Esophagus squamous epithelium (tissue), 5 donors: Measurements from ENCODE around the gene SUSD1. TPM values are rescaled to one million over a fixed set of nuclear protein-coding genes. Genes with fewer than 3 reads are reported as not detected.
A peak's percentile ranks its signal among the peaks of the same experiment; 100 is the strongest.

Experiments
- DNase-seq: peaks from one replicate; lab custom pipeline; 2025; lab: John Stamatoyannopoulos, UW
- H3K27ac ChIP-seq, 4 donors: fragments of 200-600 bp; sonication (generic); one replicate each; pipeline ENCODE4 v1.5.1; 2016 to 2019; ENCODE audit warnings: mild to moderate bottlenecking in 1 of 4
- H3K27me3 ChIP-seq, 4 donors: fragments of 200-600 bp; sonication (generic); 1 replicate in 3 of 4; 2 replicates in 1 of 4; pipeline versions ENCODE4 v1.5.1 to v1.6.0; 2017 to 2021; ENCODE audit warnings: antibody characterized with exemption in 1 of 4
- H3K36me3 ChIP-seq, 3 donors: fragments of 200-600 bp; sonication (generic); one replicate each; pipeline ENCODE4 v1.5.1; 2016 to 2019
- H3K4me1 ChIP-seq, 3 donors: fragments of 200-600 bp; sonication (generic); one replicate each; pipeline ENCODE4 v1.5.1; 2017 to 2019
- H3K4me3 ChIP-seq, 4 donors: fragments of 200-600 bp; sonication (generic); 1 replicate in 3 of 4; 2 replicates in 1 of 4; pipeline ENCODE4 v1.5.1; 2016 to 2019; ENCODE audit warnings: mild to moderate bottlenecking in 2 of 4, moderate library complexity in 1 of 4
- H3K9me3 ChIP-seq, 3 donors: fragments of 200-600 bp; sonication (generic); one replicate each; pipeline ENCODE4 v1.5.1; 2016 to 2019
- CTCF ChIP-seq, 6 experiments: fragments of 450-650 bp in 4 of 6; fragments of 200-600 bp in 2 of 6; sonication (generic) in 2 of 6; IDR thresholded peaks; one replicate each; pipeline ENCODE4 v1.5.1; 2016 to 2019; ENCODE audit warnings: antibody characterized with exemption in 6 of 6, mild to moderate bottlenecking in 4 of 6, moderate library complexity in 4 of 6
- POLR2A ChIP-seq, 4 donors: fragments of 450-650 bp; IDR thresholded peaks; one replicate each; pipeline ENCODE4 v1.6.1; 2017; ENCODE audit warnings: antibody characterized with exemption in 4 of 4, mild to moderate bottlenecking in 4 of 4, moderate library complexity in 3 of 4
- WGBS, 2 donors: methylation state at CpG; one replicate each; pipeline ENCODE4 v1.1.5; 2018; 5-methylcytosine and 5-hydroxymethylcytosine counted together
- intact Hi-C: fragments of 100-400 bp; cut with DNase I; formaldehyde crosslinking; loops from one replicate; pipeline ENCODE4 v1.15.0; 2022
- total RNA-seq, 4 donors: library from RNA; depleted of rRNA; stranded (reverse); fragments of >200 nt; gene quantifications; one replicate each; pipeline ENCODE4 v1.1.0, GENCODE V29; 2016
- donor health status: DM: yes; HTN: yes; CAD: no.

SUSD1 gene
- total RNA-seq, 4 donors from 2014 or later = 5.6 to 6.6 (median 6.5) TPM

GRCh38 chr9:112050544-112051475 lies 124.3 kb downstream of the SUSD1 start:
- Histone ChIP-seq H3K9me3 (no peaks in the 10 kb centered on the region), H3K27me3 (no peaks in the 10 kb centered on the region), H3K4me3 (no peak overlapping the region), H3K27ac (peak overlapping the region in 2 of 4 donors; percentile 47 to 59), H3K4me1 (peaks cover 7 to 23% (median 19%) of the 10 kb centered on the region in 3 donors), H3K36me3 (no peaks in the 10 kb centered on the region)
- WGBS, 2 donors = 36 to 42% methylated on average over 6 to 7 of the region's 7 CpGs
- no peak for TF ChIP-seq POLR2A (IDR thresholded peaks at IDR 0.05)
- no peak for TF ChIP-seq CTCF (IDR thresholded peaks at IDR 0.05)
- no peak for DNase-seq
- intact Hi-C loops = no loop called here

- no peak for TF ChIP-seq CTCF (IDR thresholded peaks at IDR 0.05)
- TF ChIP-seq POLR2A (IDR thresholded peaks at IDR 0.05) = no peak
- Histone ChIP-seq H3K9me3 (no peaks in the 10 kb centered on the region), H3K27me3 (no peaks in the 10 kb centered on the region), H3K4me3 (no peak overlapping the region), H3K27ac (peak overlapping the region in 2 of 4 donors; percentile 47 to 59), H3K4me1 (peaks cover 7 to 23% (median 19%) of the 10 kb centered on the region in 3 donors), H3K36me3 (no peaks in the 10 kb centered on the region)
- intact Hi-C loops = no loop called here
- DNase-seq = no peak
- 28 to 38% methylated on average over 4 of the region's 4 CpGs for WGBS, 2 donors
Observed at GRCh38 chr9:112049811-112050516, 125.1 kb downstream of the SUSD1 start.

GRCh38 chr9:112048924-112049691 lies 126.0 kb downstream of the SUSD1 start:
- no peak for DNase-seq
- no peaks in the 10 kb centered on the region for H3K9me3 ChIP-seq
- no peaks in the 10 kb centered on the region for H3K27me3 ChIP-seq
- H3K4me3 ChIP-seq = no peak overlapping the region
- peaks cover 7 to 23% (median 19%) of the 10 kb centered on the region in 3 donors for H3K4me1 ChIP-seq
- 32 to 47% methylated on average over 11 of the region's 11 CpGs for WGBS, 2 donors
- peak overlapping the region in 2 of 4 donors; percentile 47 to 59 for H3K27ac ChIP-seq
- H3K36me3 ChIP-seq = no peaks in the 10 kb centered on the region
- intact Hi-C loops = no loop called here
- TF ChIP-seq CTCF (IDR thresholded peaks at IDR 0.05) = no peak

GRCh38 chr9:112047538-112048066 lies 127.5 kb downstream of the SUSD1 start:
- no peaks in the 10 kb centered on the region for H3K9me3 ChIP-seq
- H3K4me1 ChIP-seq = peaks cover 7 to 23% (median 19%) of the 10 kb centered on the region in 3 donors
- H3K27ac ChIP-seq = no peak overlapping the region
- TF ChIP-seq POLR2A (IDR thresholded peaks at IDR 0.05) = no peak
- TF ChIP-seq CTCF (IDR thresholded peaks at IDR 0.05) = no peak
- H3K4me3 ChIP-seq = no peak overlapping the region
- H3K36me3 ChIP-seq = no peaks in the 10 kb centered on the region
- DNase-seq = no peak
- H3K27me3 ChIP-seq = no peaks in the 10 kb centered on the region
- intact Hi-C loops = no loop called here
